ENCODE results near the gene KRTAP10-10. TPM values are rescaled to one million over a fixed set of nuclear protein-coding genes. Genes with fewer than 3 reads are reported as not detected.
"Not testable (repeated sequence)": the region's sequence is repeated elsewhere in the genome, so short reads cannot be mapped to it uniquely, and the experiment has no call there.

KRTAP10-10 gene
- total RNA-seq, 1 donor from 2014 or later, result not detected

DNA sequence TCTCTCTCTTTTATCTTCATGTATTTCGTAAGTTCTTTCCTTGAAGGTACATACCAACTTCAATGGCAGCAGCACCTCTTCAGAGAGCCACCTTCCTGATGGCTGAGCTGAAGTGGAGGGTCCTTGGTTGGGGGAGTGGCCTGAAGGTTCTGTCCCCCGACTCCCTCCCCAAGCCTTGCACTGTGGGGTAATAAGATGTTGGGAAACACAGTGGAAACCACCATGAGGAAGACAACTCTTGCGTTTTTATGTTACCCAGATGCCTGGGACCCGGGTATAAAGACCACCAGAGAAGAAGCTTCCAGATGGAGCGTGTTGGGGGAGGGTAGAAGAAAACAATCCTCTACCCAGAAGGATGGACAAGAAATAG is 21.4 kb downstream of the KRTAP10-10 start:
- Histone ChIP-seq H3K27me3 (no peaks in the 10 kb centered on the region), H3K79me2 (ENCODE audit: low read depth) (no peaks in the 10 kb centered on the region), H3K27ac (no peak overlapping the region), H3K4me1 (no peaks in the 10 kb centered on the region), H3K9me3 (ENCODE audit: low read depth) (no peaks in the 10 kb centered on the region), H3K4me3 (no peak overlapping the region), H3F3A (ENCODE audit: low read depth) (no peaks in the 10 kb centered on the region), H3K9ac (no peak overlapping the region), H2AFZ (replicated peaks) (peak overlapping the region; percentile 70), H4K20me1 (ENCODE audit: low read depth) (no peaks in the 10 kb centered on the region), H3K36me3 (no peaks in the 10 kb centered on the region), H3K4me2 (no peak overlapping the region)
- Mint-ChIP-seq H3K27ac (no peak overlapping the region), H3K36me3 (no peaks in the 10 kb centered on the region), H3K27me3 (ENCODE audit: insufficient read depth, low read depth) (peaks cover 5% of the 10 kb centered on the region), H3K4me3 (no peak overlapping the region), H3K4me1 (no peaks in the 10 kb centered on the region), H3K9me3 (peaks cover 26% of the 10 kb centered on the region)
- TF ChIP-seq EZH2 (IDR thresholded peaks at IDR 0.05), result no peak
- TF ChIP-seq EZH2phosphoT487 (IDR thresholded peaks at IDR 0.05), result no peak
- TF ChIP-seq, protein P1, sequence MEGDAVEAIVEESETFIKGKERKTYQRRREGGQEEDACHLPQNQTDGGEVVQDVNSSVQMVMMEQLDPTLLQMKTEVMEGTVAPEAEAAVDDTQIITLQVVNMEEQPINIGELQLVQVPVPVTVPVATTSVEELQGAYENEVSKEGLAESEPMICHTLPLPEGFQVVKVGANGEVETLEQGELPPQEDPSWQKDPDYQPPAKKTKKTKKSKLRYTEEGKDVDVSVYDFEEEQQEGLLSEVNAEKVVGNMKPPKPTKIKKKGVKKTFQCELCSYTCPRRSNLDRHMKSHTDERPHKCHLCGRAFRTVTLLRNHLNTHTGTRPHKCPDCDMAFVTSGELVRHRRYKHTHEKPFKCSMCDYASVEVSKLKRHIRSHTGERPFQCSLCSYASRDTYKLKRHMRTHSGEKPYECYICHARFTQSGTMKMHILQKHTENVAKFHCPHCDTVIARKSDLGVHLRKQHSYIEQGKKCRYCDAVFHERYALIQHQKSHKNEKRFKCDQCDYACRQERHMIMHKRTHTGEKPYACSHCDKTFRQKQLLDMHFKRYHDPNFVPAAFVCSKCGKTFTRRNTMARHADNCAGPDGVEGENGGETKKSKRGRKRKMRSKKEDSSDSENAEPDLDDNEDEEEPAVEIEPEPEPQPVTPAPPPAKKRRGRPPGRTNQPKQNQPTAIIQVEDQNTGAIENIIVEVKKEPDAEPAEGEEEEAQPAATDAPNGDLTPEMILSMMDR (IDR thresholded peaks at IDR 0.05), result no peak
- DNase-seq (ENCODE audit: low spot score), result no peak

DNA sequence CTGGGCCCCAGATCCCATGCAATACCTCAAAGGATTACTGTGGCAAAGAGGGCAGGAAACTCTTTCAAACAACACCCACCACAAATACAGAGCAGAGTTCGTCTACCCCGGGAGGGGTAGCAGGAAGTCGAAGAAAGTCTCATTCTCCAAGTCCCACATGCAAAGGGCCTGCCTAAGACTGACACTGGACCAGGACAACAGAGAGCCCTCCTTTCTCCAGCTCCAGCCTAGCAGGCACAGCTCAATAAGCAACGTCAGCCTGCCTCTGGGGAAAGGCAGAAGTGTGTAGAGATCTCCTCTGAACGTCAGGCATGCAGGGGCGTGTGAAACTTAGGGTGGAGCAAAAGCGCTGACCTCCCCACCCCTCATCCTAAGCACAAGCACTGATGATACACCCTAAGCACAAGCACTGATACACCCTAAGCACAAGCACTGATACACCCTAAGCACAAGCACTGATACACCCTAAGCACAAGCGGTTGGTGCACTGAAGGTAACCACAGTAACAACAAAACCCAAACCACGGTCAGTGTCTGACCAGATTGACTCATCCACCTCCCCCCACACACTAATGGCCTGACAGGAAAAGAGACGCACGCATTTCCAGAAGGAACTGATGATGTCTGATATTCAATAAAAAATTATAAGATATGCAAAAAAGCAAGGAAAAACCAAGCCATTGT is 21.9 kb downstream of the KRTAP10-10 start:
- Mint-ChIP-seq H3K27me3 (ENCODE audit: insufficient read depth, low read depth) (peaks cover 5% of the 10 kb centered on the region), H3K4me3 (no peak overlapping the region), H3K4me1 (no peaks in the 10 kb centered on the region), H3K9me3 (peaks cover 28% of the 10 kb centered on the region), H3K27ac (no peak overlapping the region), H3K36me3 (no peaks in the 10 kb centered on the region)
- Histone ChIP-seq H3F3A (ENCODE audit: low read depth) (no peaks in the 10 kb centered on the region), H3K27ac (no peak overlapping the region), H3K9me3 (ENCODE audit: low read depth) (no peaks in the 10 kb centered on the region), H3K9ac (no peak overlapping the region), H3K4me1 (no peaks in the 10 kb centered on the region), H2AFZ (replicated peaks) (peak overlapping the region; percentile 70), H3K36me3 (no peaks in the 10 kb centered on the region), H4K20me1 (ENCODE audit: low read depth) (no peaks in the 10 kb centered on the region), H3K27me3 (no peaks in the 10 kb centered on the region), H3K79me2 (ENCODE audit: low read depth) (no peaks in the 10 kb centered on the region), H3K4me3 (no peak overlapping the region), H3K4me2 (no peak overlapping the region)
- TF ChIP-seq, protein P1 (IDR thresholded peaks at IDR 0.05), result no peak
- TF ChIP-seq EZH2 (IDR thresholded peaks at IDR 0.05), result no peak
- TF ChIP-seq EZH2phosphoT487 (IDR thresholded peaks at IDR 0.05), result no peak
- DNase-seq (ENCODE audit: low spot score), result no peak

DNA sequence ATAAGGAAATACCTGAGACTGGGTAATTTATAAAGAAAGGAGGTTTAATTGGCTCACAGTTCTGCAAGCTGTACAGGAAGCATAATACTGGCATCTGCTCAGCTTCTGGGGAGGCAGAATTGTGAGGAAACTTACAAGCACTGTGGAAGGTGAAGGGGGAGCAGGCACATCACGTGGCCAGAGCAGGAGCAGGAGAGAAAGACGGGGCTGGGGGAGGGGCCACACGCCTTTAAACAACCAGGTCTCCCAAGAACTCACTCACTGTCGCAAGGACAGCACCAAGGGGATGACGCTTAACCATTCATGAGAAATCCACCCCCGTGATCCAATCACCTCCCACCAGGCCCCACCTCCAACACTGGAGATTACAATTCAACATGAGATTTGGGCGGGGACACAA is 24.4 kb downstream of the KRTAP10-10 start:
- H3K36me3 Mint-ChIP-seq; H3K27ac ChIP-seq; H3F3A ChIP-seq (ENCODE audit: low read depth); H3K4me3 Mint-ChIP-seq; H3K4me2 ChIP-seq; H3K9ac ChIP-seq; H3K4me1 Mint-ChIP-seq; H3K9me3 ChIP-seq (ENCODE audit: low read depth); H4K20me1 ChIP-seq (ENCODE audit: low read depth); H3K4me1 ChIP-seq; H3K27me3 Mint-ChIP-seq (ENCODE audit: insufficient read depth, low read depth); H3K27me3 ChIP-seq; H3K27ac Mint-ChIP-seq; H3K79me2 ChIP-seq (ENCODE audit: low read depth); H3K4me3 ChIP-seq; H3K36me3 ChIP-seq: not testable (repeated sequence)
- H2AFZ ChIP-seq (replicated peaks), result peak overlapping the region; percentile 7
- DNase-seq (ENCODE audit: low spot score), result peak; percentile 39
- peaks cover 32% of the 10 kb centered on the region for H3K9me3 Mint-ChIP-seq

DNA sequence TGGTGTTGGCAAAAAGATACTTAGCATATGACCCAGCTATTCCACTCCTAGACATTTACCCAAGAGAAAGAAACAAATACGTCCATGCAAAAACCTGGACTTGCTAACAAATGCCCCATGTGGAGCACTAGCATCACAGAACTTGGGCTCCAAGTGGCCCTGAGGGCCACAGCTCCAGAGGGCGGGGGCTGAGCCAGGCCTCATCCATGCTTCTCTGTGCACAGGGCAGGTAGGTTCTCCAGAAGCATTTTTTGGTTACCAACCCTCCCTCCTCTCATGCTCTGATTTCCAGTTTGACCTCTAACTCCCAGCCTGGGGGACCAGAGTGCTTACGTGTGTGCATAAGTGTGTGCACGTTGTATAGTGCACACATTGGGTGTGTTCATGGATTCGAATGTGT is 27.5 kb downstream of the KRTAP10-10 start:
- DNase-seq (ENCODE audit: low spot score), result no peak

More for the DNA sequence above, 27.5 kb downstream of the KRTAP10-10 start:
- H3F3A ChIP-seq (ENCODE audit: low read depth), result no peaks in the 10 kb centered on the region
- H3K4me3 ChIP-seq, result no peak overlapping the region
- no peak overlapping the region for H2AFZ ChIP-seq (replicated peaks)
- H3K27me3 ChIP-seq, result no peaks in the 10 kb centered on the region
- no peak overlapping the region for H3K27ac ChIP-seq
- peaks cover 7% of the 10 kb centered on the region for H3K27me3 Mint-ChIP-seq (ENCODE audit: insufficient read depth, low read depth)
- no peaks in the 10 kb centered on the region for H3K79me2 ChIP-seq (ENCODE audit: low read depth)
- TF ChIP-seq EZH2 (IDR thresholded peaks at IDR 0.05), result no peak
- TF ChIP-seq, protein P1 (IDR thresholded peaks at IDR 0.05), result no peak
- no peak for TF ChIP-seq EZH2phosphoT487 (IDR thresholded peaks at IDR 0.05)
- no peak overlapping the region for H3K4me2 ChIP-seq
- H3K36me3 Mint-ChIP-seq, result no peaks in the 10 kb centered on the region
- H3K27ac Mint-ChIP-seq, result no peak overlapping the region
- peaks cover 6% of the 10 kb centered on the region for H3K9me3 ChIP-seq (ENCODE audit: low read depth)
- no peaks in the 10 kb centered on the region for H3K36me3 ChIP-seq
- H3K9me3 Mint-ChIP-seq, result peaks cover 26% of the 10 kb centered on the region
- H3K4me1 ChIP-seq, result no peaks in the 10 kb centered on the region
- H4K20me1 ChIP-seq (ENCODE audit: low read depth), result no peaks in the 10 kb centered on the region
- no peak overlapping the region for H3K9ac ChIP-seq
- no peak overlapping the region for H3K4me3 Mint-ChIP-seq
- H3K4me1 Mint-ChIP-seq, result no peaks in the 10 kb centered on the region

Data from neural progenitor cell (in vitro differentiated cells).